ENCODE data around the gene MEPCE. TPM values are rescaled to one million over a fixed set of nuclear protein-coding genes. Genes with fewer than 3 reads are reported as not detected.

MEPCE gene, protein sequence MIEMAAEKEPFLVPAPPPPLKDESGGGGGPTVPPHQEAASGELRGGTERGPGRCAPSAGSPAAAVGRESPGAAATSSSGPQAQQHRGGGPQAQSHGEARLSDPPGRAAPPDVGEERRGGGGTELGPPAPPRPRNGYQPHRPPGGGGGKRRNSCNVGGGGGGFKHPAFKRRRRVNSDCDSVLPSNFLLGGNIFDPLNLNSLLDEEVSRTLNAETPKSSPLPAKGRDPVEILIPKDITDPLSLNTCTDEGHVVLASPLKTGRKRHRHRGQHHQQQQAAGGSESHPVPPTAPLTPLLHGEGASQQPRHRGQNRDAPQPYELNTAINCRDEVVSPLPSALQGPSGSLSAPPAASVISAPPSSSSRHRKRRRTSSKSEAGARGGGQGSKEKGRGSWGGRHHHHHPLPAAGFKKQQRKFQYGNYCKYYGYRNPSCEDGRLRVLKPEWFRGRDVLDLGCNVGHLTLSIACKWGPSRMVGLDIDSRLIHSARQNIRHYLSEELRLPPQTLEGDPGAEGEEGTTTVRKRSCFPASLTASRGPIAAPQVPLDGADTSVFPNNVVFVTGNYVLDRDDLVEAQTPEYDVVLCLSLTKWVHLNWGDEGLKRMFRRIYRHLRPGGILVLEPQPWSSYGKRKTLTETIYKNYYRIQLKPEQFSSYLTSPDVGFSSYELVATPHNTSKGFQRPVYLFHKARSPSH
- 39.3 to 50.6 TPM (median 43.3 TPM) in 5 replicates for total RNA-seq (2022; extraction: Qiagen RNA extraction; ENCODE audit: low read depth)

DNA sequence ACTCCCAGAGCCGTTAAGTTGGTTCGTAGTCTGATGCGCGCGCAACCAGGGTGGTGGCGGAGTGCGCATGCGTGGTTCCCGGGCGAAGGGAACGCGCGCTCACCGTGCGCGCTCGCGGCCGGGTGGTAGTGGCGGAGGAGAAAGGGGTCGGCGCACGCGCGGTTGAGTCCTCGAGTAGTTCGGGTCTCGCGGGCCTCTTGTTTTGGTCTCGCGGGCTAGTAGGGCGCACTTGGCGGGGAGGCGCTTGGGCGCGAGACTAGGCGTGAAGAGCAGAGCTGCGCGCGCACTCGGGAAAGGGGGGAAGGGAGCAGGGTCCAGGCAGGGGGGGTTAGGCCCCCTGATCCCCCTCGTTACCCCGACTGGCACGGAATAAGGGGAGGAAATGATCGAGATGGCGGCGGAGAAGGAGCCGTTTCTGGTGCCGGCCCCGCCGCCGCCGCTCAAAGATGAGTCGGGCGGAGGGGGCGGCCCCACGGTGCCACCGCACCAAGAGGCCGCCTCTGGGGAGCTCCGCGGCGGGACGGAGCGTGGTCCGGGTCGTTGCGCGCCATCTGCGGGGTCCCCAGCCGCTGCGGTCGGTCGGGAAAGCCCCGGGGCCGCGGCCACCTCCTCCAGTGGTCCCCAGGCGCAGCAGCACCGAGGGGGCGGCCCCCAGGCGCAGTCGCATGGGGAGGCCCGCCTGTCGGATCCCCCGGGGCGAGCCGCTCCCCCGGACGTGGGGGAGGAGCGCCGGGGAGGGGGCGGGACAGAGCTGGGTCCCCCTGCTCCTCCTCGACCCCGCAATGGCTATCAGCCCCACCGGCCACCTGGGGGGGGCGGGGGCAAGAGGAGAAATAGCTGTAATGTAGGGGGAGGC, at the start of gene MEPCE:
Gene MEPCE, plus strand, starts transcription at position 195 of the 856 bp plus-strand sequence. Its CDS starts 188 bp downstream, at position 383.

DNA sequence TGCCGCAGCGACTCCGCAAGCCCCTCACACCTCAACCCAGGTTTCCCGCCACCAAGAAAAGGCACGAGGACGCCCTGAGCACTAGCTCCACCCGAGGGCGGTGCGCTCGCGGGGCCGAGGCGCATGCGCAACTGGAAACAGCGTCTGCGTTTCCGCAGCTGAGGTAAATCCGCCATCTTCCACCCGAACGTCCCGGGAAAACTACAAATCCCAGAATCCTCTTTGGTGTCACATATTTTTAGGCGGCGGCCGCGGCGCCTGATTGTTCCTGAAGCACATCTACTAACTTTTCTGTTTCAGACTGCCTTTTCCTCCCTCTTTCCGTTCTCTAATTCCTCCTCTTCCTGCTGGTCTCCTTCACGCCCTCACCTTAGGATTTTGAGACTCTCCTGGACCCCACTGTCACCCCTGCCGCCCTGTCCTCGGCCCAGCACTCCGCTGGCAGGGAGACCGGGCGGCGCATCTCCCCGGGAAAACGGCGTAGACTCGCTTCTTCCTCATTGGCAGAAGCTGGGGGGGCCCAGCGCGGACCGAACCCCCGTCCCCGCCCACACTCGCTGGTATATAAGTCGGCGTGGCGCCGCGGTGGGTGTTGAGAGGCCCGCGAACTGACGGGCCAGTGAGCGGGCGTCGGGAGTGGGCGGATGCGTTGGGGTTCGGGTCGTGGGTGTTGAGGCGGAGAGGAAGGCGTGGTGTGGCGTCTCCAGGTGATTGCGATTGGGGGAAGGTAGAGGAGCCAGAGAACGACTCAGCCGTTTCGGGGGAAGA, 1.2 kb upstream of the MEPCE start, which contains the start of gene ZCWPW1:
Gene ZCWPW1, minus strand, starts transcription at position 505 of the 768 bp plus-strand sequence. CDS start 8,054 bp downstream, outside the sequence.

DNA sequence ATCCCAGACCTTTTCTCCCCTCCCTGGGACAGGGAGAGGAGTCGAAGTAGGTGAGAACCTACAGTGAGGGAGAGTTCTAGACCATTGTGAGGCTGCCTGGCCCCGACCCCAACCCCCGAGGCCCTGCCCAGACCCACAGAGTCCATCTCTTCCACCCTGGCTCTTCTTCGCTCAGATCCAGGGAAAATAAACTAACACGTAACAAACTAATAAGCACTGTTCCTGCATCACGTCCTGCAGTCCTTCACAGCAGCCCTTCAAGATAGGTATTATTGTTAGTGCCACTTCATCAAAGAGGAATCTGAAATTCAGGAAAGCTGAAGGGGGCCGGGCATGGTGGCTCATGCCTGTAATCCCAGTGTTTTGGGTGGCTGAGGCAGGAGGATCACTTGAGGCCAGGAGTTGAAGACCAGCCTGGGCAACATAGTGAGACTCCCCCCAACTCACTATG, 34.6 kb downstream of the MEPCE start, which contains the start of gene SPACDR:
Gene SPACDR, minus strand, starts transcription at position 51 of the 451 bp plus-strand sequence. CDS start 235 bp downstream, outside the sequence.

DNA sequence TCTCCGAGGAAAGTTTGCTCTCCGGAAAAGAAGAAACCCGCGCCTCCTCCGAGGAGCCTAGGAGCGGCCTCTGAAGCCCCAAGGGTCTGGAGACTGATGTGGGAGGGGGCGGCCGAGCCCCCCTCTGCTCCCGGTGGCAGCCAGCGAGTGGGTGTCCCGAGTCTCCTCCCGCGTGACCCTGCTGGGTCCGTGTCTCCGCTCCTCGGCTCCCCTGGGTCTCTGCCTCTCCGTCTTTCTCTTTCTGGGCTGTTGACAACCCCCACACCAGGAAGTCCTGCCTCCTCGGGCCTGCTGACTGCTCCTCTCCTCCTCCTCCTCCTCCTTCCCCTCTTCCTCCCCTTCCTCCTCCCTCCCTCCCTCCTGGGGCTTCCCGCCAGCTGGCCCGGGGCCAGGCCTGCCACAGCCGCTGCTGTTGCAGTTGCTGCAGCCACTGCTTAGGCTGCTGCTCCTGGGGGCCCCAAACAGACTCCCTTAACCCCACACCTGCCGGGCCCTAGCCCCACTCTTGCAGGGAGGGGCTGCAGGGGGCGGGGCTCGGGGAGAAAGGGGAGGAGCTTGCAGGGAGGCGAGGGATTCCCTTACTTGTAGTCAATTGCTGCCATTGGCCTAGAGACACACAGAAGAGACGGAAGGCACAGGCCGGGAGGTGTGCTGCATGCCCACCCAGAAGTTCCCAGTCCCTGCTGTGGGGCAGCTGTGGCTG, 49.5 kb downstream of the MEPCE start, which contains the start of gene TSC22D4:
Gene TSC22D4, minus strand, starts transcription at position 257 of the 703 bp plus-strand sequence. CDS start 1,176 bp downstream, outside the sequence.

Other genes with a start within 250 kb of the MEPCE start
- not detected in 5 replicates for gene PVRIG, start 209.9 kb upstream of the MEPCE start, total RNA-seq (2022; extraction: Qiagen RNA extraction; ENCODE audit: low read depth)
- gene SPDYE3, start 122.1 kb upstream of the MEPCE start, total RNA-seq (2022; extraction: Qiagen RNA extraction; ENCODE audit: low read depth): not detected in 5 replicates
- 20.2 to 38.1 TPM (median 31.9 TPM) in 5 replicates for gene PILRB, start 71.7 kb upstream of the MEPCE start, total RNA-seq (2022; extraction: Qiagen RNA extraction; ENCODE audit: low read depth)
- gene PILRA, start 56.3 kb upstream of the MEPCE start, total RNA-seq (2022; extraction: Qiagen RNA extraction; ENCODE audit: low read depth): 3.4 to 5.8 TPM (median 5.2 TPM) in 5 replicates
- 1.2 to 1.8 TPM (median 1.5 TPM) in 5 replicates for gene ZCWPW1, start 1.1 kb upstream of the MEPCE start, total RNA-seq (2022; extraction: Qiagen RNA extraction; ENCODE audit: low read depth)
- gene PPP1R35, start 6.7 kb downstream of the MEPCE start, total RNA-seq (2022; extraction: Qiagen RNA extraction; ENCODE audit: low read depth): 27.7 to 53.3 TPM (median 48.9 TPM) in 5 replicates
- gene SPACDR, start 34.4 kb downstream of the MEPCE start, total RNA-seq (2022; extraction: Qiagen RNA extraction; ENCODE audit: low read depth): 0.45 to 0.90 TPM (median 0.75 TPM) in 4 of 5 replicates, not detected in the other
- 27.0 to 38.4 TPM (median 33.2 TPM) in 5 replicates for gene TSC22D4, start 49.4 kb downstream of the MEPCE start, total RNA-seq (2022; extraction: Qiagen RNA extraction; ENCODE audit: low read depth)
- 0.52 to 1.1 TPM (median 0.85 TPM) in 5 replicates for gene NYAP1, start 54.1 kb downstream of the MEPCE start, total RNA-seq (2022; extraction: Qiagen RNA extraction; ENCODE audit: low read depth)
- 8.5 to 16.0 TPM (median 12.5 TPM) in 5 replicates for gene AGFG2, start 109.4 kb downstream of the MEPCE start, total RNA-seq (2022; extraction: Qiagen RNA extraction; ENCODE audit: low read depth)
- gene SAP25, start 144.1 kb downstream of the MEPCE start, total RNA-seq (2022; extraction: Qiagen RNA extraction; ENCODE audit: low read depth): 0.28 to 0.88 TPM (median 0.68 TPM) in 4 of 5 replicates, not detected in the other
- gene LRCH4, start 156.3 kb downstream of the MEPCE start, total RNA-seq (2022; extraction: Qiagen RNA extraction; ENCODE audit: low read depth): 12.9 to 16.1 TPM (median 14.0 TPM) in 5 replicates
- gene FBXO24, start 156.5 kb downstream of the MEPCE start, total RNA-seq (2022; extraction: Qiagen RNA extraction; ENCODE audit: low read depth): 0.12 to 0.24 TPM (median 0.22 TPM) in 5 replicates
- 4.9 to 11.2 TPM (median 8.6 TPM) in 5 replicates for gene PCOLCE, start 172.5 kb downstream of the MEPCE start, total RNA-seq (2022; extraction: Qiagen RNA extraction; ENCODE audit: low read depth)
- gene MOSPD3, start 182.7 kb downstream of the MEPCE start, total RNA-seq (2022; extraction: Qiagen RNA extraction; ENCODE audit: low read depth): 17.2 to 20.3 TPM (median 18.1 TPM) in 5 replicates
- gene TFR2, start 211.7 kb downstream of the MEPCE start, total RNA-seq (2022; extraction: Qiagen RNA extraction; ENCODE audit: low read depth): 2.3 to 3.1 TPM (median 2.6 TPM) in 5 replicates
- gene ACTL6B, start 226.6 kb downstream of the MEPCE start, total RNA-seq (2022; extraction: Qiagen RNA extraction; ENCODE audit: low read depth): not detected in 5 replicates
- 196 to 273 TPM (median 234 TPM) in 5 replicates for gene GNB2, start 243.9 kb downstream of the MEPCE start, total RNA-seq (2022; extraction: Qiagen RNA extraction; ENCODE audit: low read depth)